ENCODE results near the gene PI4KA. TPM values are rescaled to one million over a fixed set of nuclear protein-coding genes. Genes with fewer than 3 reads are reported as not detected.

The PI4KA gene
- total RNA-seq, result 37.8 and 44.4 TPM in 2 replicates

DNA sequence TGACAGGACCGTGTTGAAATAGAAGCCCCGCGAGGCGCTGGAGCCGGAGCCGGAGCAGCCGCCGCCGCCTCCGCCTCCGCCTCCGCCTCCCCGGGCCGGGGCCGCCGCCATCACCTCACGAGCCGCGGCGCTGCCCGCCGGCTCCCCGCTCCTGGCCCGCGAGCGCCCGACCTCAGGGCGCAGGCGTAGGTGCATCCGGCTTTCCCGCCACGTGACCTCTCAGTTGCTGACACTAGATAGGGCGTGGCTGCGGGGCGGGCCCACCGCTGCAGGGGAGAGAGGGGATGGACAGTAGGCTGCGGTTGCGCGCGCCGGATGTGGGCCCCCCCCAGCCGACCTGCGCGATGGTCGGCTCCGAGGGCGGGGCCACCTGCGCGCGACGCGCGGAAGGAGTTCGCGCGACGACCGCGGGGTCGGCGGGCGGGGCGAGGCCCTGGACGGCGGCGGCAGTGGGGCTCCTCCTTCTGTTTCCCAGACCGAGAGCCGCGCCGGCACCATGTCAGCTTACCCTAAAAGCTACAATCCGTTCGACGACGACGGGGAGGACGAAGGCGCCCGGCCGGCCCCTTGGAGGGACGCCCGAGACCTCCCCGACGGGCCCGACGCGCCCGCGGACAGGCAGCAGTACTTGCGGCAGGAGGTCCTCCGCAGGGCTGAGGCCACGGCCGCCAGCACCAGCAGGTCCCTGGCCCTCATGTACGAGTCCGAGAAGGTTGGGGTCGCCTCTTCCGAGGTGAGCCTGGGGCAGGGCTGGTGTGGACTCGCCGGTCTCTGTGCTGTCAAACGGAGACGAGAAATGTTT lies at the start of gene PI4KA, which contains the start of gene SNAP29:
Gene PI4KA, minus strand, starts transcription at position 197 of the 802 bp plus-strand sequence. Its CDS starts 86 bp downstream, at position 111.
Gene SNAP29, plus strand, starts transcription at position 393 of the 802 bp plus-strand sequence. Its CDS starts 104 bp downstream, at position 497.

DNA sequence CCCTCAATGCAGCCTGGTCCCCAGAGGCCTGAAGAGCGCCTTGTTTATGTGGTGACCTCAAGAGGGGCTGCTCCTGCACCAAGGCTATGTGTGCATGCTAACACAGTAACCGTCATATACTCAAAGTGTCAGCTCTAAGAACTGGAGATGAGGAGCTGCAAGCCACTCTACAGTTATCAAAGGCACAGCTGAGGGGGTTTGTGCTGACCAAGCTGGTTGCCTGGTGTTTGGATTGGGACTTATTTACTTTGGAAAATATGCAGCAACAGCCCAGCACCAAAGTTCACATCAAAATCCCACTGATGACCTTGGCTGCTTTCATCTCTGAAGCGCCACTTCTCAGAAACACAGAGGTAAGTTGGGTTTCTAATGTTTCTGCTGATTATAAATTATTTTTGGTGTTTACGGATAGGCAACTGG lies 84.8 kb downstream of the PI4KA start, which contains the start of gene SERPIND1:
Gene SERPIND1, plus strand, starts transcription at position 321 of the 420 bp plus-strand sequence. CDS start 5,200 bp downstream, outside the sequence.

Other genes with a start within 250 kb of the PI4KA start
- 0.38 TPM in 1 of 2 replicates, not detected in the other for gene SERPIND1, start 84.7 kb downstream of the PI4KA start, total RNA-seq
- 9.7 and 13.4 TPM in 2 replicates for gene SNAP29, start 196 bp upstream of the PI4KA start, total RNA-seq
- 48.7 and 54.3 TPM in 2 replicates for gene CRKL, start 58.6 kb upstream of the PI4KA start, total RNA-seq
- gene AIFM3, start 108.4 kb upstream of the PI4KA start, total RNA-seq, result 0.10 and 0.33 TPM in 2 replicates
- 46.8 and 62.4 TPM in 2 replicates for gene LZTR1, start 123.5 kb upstream of the PI4KA start, total RNA-seq
- gene THAP7, start 143.3 kb upstream of the PI4KA start, total RNA-seq, result 22.0 and 25.8 TPM in 2 replicates
- under 0.01 TPM in 2 replicates for gene P2RX6, start 156.4 kb upstream of the PI4KA start, total RNA-seq
- under 0.01 TPM in 1 of 2 replicates, not detected in the other for gene SLC7A4, start 173.8 kb upstream of the PI4KA start, total RNA-seq
- not detected in 2 replicates for gene LRRC74B, start 187.1 kb upstream of the PI4KA start, total RNA-seq

Data from vein endothelial cell (primary cell).